Frontal cortex (tissue), 4 donors: ENCODE measurements around the gene CDC42. TPM values are rescaled to one million over a fixed set of nuclear protein-coding genes. Genes with fewer than 3 reads are reported as not detected.
"Not testable (repeated sequence)": the region's sequence is repeated elsewhere in the genome, so short reads cannot be mapped to it uniquely, and the experiment has no call there.

Experiments used
- DNase-seq, 2 donors: peaks; one replicate each; pipeline ENCODE4 v3.0.0; 2012; ENCODE audit warnings: low spot score in 2 of 2
- FAIRE-seq: peaks from 2 replicates; lab custom pipeline; 2012; peaks lifted over from hg19 to GRCh38; lab: Jason Lieb, UNC
- total RNA-seq: library from RNA; depleted of rRNA; stranded (reverse); fragments of >200 nt; gene quantifications from one replicate; pipeline ENCODE4 v1.2.3, GENCODE V29; 2014
- donor health status: control.
- donor health status: control.
- donor health status: control.

Gene CDC42
- total RNA-seq, 1 donor from 2014 or later: 468 TPM

DNA sequence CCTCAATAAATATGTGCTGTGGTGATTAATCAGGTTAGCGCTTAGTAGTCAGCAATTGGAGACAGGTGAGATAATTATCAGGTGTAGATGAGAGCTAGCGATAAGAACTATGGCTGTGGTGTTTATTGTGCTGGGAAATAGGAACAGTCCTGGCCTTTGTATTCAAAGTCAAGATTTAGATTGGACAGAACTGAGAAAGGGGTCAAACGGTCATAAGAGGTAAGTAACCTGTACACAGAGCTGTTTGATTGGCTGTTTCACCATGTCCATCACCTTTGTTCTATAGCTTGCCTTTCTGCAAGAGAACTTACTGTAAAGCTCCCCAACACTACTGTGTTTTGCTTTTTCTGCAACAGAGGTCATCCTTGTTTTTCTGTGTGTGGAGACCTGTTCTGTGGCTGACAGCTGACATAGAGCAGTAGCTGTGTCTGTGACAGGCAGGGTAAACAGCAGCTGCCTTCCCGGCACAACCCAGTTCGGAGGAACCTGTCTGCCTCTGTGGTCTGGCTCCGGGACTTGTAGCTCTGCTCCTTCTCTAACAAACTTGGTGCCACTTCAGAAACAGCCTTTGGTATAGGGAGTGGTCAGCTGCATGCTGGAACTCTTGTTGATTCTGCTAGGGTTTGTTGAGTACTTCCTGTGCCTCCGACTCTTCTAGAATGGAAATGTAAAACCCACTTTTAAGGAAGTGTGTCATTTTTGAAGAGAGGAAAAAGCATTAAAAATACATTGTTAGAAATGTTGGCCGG lies 21.1 kb upstream of the CDC42 start:
- no peak for FAIRE-seq
- no peak for DNase-seq

GRCh38 chr1:22034834-22035233 lies 17.7 kb upstream of the CDC42 start:
- FAIRE-seq, DNase-seq: not testable (repeated sequence)

DNA sequence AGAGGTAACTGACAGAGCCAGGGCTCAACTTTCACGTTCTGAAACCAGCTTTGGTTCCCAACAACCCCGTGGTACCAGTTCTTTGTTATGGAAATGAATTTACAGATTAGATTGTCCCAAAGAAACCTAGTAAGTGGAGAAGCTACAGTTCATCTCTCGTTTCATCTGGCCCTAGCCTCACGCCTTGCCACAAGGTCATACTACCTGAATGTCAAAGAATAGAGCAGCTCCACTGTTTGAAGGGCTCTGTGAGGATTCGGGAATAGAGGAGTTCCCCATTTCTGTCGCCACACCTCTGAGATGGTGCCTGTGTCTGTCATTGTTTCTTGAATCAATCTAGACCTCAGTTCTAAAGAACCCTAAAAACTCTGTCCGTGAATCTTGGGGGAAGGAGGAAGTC lies 15.0 kb upstream of the CDC42 start:
- DNase-seq: no peak
- FAIRE-seq: no peak

DNA sequence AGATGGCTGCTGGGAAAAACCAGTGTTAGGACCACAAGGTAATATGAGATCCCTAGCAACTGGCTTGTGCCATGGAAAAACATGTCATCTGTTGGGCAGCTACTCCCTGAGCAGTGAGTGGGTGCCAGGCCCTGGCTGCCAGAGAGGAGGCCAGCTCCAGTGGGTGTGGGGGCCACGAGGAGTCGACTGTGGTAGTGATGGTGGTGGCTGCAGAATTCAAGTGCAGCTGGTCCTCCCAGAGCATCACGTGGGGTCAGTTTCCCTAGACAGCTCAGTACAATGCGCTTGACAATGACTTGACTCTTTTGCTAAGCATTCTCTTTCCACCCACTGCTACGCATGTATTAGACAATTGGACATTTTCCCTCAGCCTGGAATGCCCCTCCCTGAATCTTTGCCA lies 14.5 kb upstream of the CDC42 start:
- DNase-seq: peak in 1 of 2 donors; percentile 27
- no peak for FAIRE-seq

GRCh38 chr1:22039594-22040285 lies 12.8 kb upstream of the CDC42 start:
- no peak for DNase-seq
- no peak for FAIRE-seq

GRCh38 chr1:22040286-22040623 lies 12.3 kb upstream of the CDC42 start:
- FAIRE-seq (no peak), DNase-seq (no peak)

- no peak for FAIRE-seq
- DNase-seq: no peak
Measured at GRCh38 chr1:22041505-22041904, 11.0 kb upstream of the CDC42 start.

DNA sequence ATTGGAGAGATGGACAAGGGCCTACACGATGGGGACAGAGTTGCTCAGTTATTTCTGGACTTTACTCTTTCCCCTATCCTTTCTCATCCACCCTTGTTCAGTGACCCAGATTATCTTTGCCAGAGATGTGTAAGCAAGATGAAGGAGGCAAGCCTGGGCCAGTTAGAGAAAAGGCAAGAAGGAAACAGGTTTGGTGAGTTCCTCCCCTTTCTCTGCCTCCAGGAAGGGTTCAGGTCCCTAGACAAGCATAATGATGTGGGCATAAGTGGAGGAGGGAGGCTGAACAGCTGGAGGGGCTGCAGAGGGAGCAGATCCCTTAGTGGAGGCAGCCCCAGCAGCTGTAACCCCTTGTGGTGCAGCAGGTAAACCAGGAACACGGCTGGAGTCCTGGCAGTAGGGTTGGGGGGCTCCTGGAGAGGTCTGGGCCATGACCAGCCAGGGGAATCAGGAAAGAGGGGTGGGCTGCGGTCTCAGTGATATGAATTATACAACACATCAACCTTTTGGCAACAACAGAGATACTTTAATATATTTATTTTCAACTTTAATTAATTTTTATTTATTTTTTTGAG lies 9.2 kb upstream of the CDC42 start:
- DNase-seq (no peak), FAIRE-seq (no peak)

- DNase-seq (no peak), FAIRE-seq (no peak)
Measured at GRCh38 chr1:22044690-22045420, 7.7 kb upstream of the CDC42 start.

- FAIRE-seq (no peak), DNase-seq (no peak)
Measured at GRCh38 chr1:22045604-22046228, 6.8 kb upstream of the CDC42 start.

GRCh38 chr1:22048351-22049192 lies 3.9 kb upstream of the CDC42 start:
- DNase-seq (peak; percentile 12 to 24), FAIRE-seq (no peak)

- FAIRE-seq: no peak
- DNase-seq: no peak
Measured at GRCh38 chr1:22050330-22050729, 2.2 kb upstream of the CDC42 start.

DNA sequence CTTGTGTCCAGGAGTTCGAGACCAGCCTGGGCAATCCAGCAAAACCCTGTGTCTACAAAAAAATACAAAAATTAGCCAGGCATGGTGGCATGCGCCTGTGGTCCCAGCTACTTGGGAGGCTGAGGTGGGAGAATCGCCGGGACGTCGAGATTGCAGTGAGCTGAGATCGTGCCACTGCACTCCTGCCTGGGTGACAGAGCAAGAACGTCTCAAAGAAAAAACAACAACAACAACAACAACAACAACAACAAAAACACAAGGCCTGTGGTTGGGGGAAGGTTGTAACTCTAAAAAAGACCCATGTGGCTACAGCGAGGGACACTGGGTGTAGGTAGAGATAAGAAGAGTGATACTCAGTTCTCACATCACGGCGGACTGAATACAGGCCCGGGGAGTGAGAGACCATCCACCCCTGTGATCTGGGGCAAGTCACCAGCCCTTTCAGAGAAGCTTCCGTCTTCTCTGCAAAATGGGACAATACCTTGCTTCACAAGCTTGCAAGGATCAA lies 848 bp upstream of the CDC42 start:
- no peak for DNase-seq
- FAIRE-seq: no peak

- FAIRE-seq: no peak
Measured at GRCh38 chr1:22053017-22053860, 730 bp downstream of the CDC42 start.

DNA sequence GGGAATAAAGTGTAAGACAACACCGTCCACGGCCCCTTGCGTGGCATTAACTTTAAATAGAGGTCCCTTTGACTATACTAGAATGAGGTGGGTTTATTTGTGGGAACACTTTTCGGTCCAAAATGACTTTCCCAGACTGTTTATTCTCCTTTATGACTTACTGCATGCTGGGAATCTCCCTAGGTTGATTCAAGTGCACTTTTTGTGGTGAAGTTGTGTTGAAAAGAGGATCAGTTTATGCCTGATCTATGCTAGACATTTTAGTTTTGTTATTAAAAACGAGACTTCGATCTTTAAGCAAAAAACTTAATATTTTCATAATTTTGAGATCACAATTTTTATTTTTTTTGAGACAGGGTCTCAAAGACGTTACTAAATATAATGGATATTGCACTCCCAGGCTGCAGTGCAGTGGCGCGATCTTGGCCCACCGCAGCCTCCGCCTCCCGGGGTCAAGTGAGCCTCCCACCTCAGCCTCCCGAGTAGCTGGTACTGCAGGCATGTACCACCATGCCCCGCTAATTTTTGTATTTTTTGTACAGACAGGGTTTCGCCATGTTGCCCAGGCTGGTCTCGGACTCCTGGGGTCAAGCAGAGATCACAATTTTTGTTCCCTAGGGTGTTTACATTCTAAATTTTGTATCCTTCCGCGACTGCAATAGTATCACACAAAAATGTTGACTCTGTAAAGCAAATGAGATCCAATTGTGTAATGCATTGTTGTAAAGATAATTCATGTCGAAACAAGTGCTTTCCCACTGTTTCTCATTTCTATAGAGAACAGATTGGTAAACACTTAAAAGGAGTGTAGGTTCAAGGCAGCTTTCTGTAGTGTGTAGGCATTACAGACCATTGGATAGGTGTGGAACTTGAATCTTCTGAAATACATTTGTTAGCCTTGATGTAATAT lies 1.6 kb downstream of the CDC42 start:
- DNase-seq: no peak
- no peak for FAIRE-seq

More at GRCh38 chr1:22053017-22053860, 730 bp downstream of the CDC42 start:
- DNase-seq: peak; percentile 54 to 72

DNA sequence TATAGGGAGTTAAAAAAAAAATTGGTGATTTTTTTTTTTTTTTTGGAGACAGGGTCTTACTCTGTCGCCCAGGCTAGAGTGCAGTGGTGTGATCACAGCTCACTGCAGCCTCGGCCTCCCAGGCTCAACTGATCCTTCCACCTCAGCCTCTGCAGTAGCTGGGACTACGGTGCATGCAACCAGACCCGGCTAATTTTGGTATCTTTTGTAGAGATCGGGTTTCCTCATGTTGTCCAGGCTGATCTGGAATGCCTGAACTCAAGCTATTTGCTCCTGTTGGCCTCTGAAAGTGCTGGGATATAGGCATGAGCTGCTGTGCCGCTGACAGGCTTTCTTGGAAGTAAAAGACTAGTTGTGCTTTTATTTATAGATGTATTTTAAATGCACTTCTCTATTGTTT lies 3.0 kb downstream of the CDC42 start:
- FAIRE-seq: no peak
- no peak for DNase-seq

DNA sequence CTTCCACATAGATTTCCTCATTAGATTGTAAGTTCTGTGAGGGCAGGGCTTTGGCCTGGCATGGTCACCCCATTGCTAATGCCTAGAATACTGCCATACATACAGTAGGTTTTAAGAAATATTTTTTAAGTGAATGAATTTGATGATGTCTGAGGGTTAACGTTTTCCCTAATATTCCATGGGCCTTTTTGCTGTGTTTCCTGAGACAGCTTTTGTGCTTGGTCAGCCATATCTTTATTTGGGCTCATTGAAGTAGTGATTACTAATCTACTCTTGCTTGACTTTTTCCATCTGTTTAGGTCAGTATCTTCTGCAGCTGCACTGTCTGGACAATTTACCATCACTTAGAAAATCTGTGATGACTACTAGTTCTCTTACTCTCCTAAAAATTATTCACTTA lies 3.5 kb downstream of the CDC42 start:
- DNase-seq (no peak), FAIRE-seq (no peak)
